OCI-LY3 (cell line): ENCODE data around the gene TRIM29.

Source experiments
- H2AFZ ChIP-seq: fragments of 200-600, 300-600 bp; shearing (Covaris generic); 2 replicates; pipeline ENCODE4 v1.6.0; 2014; ENCODE audit warnings: antibody characterized with exemption, low read depth, low read length
- H3K27ac ChIP-seq: fragments of 200-600, 300-600 bp; sonication (generic); 2 replicates; pipeline ENCODE4 v1.5.1; 2014; ENCODE audit warnings: mild to moderate bottlenecking, low read length, moderate library complexity, mixed read lengths
- H3K27me3 ChIP-seq: fragments of 200-600, 300-600 bp; sonication (generic); 2 replicates; pipeline ENCODE4 v1.6.1; 2014; ENCODE audit warnings: low read depth, low read length, mixed read lengths
- H3K36me3 ChIP-seq: fragments of 200-600, 300-600 bp; sonication (generic); replicated peaks from 2 replicates; pipeline ENCODE3; 2014; ENCODE audit warnings: low read depth, low read length, mixed read lengths
- H3K4me1 ChIP-seq: fragments of 300-600, 200-600 bp; sonication (generic); 2 replicates; pipeline ENCODE4 v1.6.1; 2014; ENCODE audit warnings: low read length, mixed read lengths
- H3K4me2 ChIP-seq: fragments of 200-600, 300-600 bp; sonication (generic); 2 replicates; pipeline ENCODE4 v1.6.1; 2014; ENCODE audit warnings: low read length, mixed read lengths
- H3K4me3 ChIP-seq: fragments of 300-600, 200-600 bp; sonication (generic); 2 replicates; pipeline ENCODE4 v1.5.1; 2014; ENCODE audit warnings: antibody characterized with exemption, mild to moderate bottlenecking, low read length, moderate library complexity
- H3K79me2 ChIP-seq: fragments of 300-600, 200-600 bp; shearing (Covaris generic); 2 replicates; pipeline ENCODE4 v1.6.1; 2014; ENCODE audit warnings: mild to moderate bottlenecking, low read length, mixed read lengths
- H3K9ac ChIP-seq: fragments of 300-600, 200-600 bp; shearing (Covaris generic); 2 replicates; pipeline ENCODE4 v1.6.0; 2014; ENCODE audit warnings: mild to moderate bottlenecking, low read length, moderate library complexity
- H3K9me3 ChIP-seq: fragments of 200-600, 300-600 bp; shearing (Covaris generic); 2 replicates; pipeline ENCODE4 v1.6.1; 2014; ENCODE audit warnings: low read length, mixed read lengths; ENCODE audit not compliant: insufficient read depth
- H4K20me1 ChIP-seq: fragments of 200-600, 300-600 bp; sonication (generic); 2 replicates; pipeline ENCODE4 v1.6.1; 2016; ENCODE audit warnings: low read length, mixed read lengths; ENCODE audit not compliant: insufficient read depth
- CTCF ChIP-seq: fragments of 200-600, 300-600 bp; sonication (generic); IDR thresholded peaks from 2 replicates; pipeline ENCODE4 v1.5.1; 2014; ENCODE audit warnings: antibody characterized with exemption, low read length, low read depth
- EZH2phosphoT487 ChIP-seq: fragments of 200-600 bp; shearing (Covaris generic); IDR thresholded peaks from 2 replicates; pipeline ENCODE4 v1.6.1; 2018; ENCODE audit warnings: antibody characterized with exemption, mixed run types, low read depth

Gene TRIM29

GRCh38 chr11:120079750-120080610, 57.9 kb downstream of the TRIM29 start:
- no peaks in the 10 kb centered on the region for H3K79me2 ChIP-seq
- TF ChIP-seq EZH2phosphoT487, result no peak
- peak; percentile 58 for TF ChIP-seq CTCF
- no peak overlapping the region for H3K27ac ChIP-seq
- H3K4me3 ChIP-seq, result no peak overlapping the region
- H4K20me1 ChIP-seq, result no peaks in the 10 kb centered on the region
- no peaks in the 10 kb centered on the region for H3K36me3 ChIP-seq
- H3K4me1 ChIP-seq, result no peaks in the 10 kb centered on the region
- H3K27me3 ChIP-seq, result peaks cover 32% of the 10 kb centered on the region
- H3K4me2 ChIP-seq, result no peak overlapping the region
- H2AFZ ChIP-seq, result no peak overlapping the region
- H3K9ac ChIP-seq, result no peak overlapping the region
- no peaks in the 10 kb centered on the region for H3K9me3 ChIP-seq

- no peak overlapping the region for H3K27ac ChIP-seq
- H3K4me3 ChIP-seq, result no peak overlapping the region
- no peaks in the 10 kb centered on the region for H3K9me3 ChIP-seq
- no peaks in the 10 kb centered on the region for H4K20me1 ChIP-seq
- H3K9ac ChIP-seq, result no peak overlapping the region
- H3K36me3 ChIP-seq, result no peaks in the 10 kb centered on the region
- H3K79me2 ChIP-seq, result no peaks in the 10 kb centered on the region
- H3K4me1 ChIP-seq, result no peaks in the 10 kb centered on the region
- H3K27me3 ChIP-seq, result peaks cover 32% of the 10 kb centered on the region
- no peak overlapping the region for H3K4me2 ChIP-seq
- TF ChIP-seq EZH2phosphoT487 (no peak), CTCF (no peak)
- no peak overlapping the region for H2AFZ ChIP-seq
Measured at GRCh38 chr11:120078397-120078796, 59.5 kb downstream of the TRIM29 start.

DNA sequence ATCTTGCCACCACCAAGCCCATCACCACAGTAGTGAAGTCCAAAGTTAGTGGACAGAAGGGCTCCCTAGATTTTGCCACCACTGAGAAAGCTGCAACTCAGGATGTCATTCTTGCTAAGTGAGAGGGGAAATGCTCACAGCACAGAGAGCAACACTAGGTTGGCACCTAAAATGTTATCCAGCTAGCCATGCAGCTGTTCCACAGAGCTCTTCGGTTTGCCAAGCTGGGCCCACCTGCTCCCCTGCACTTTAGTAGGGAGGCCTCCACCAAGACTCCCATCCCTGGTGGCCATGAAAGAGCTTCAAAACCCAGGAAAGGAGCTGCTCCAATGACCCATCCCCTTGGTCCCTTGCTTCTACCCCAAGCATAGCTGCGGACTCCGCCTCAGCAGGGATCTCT, 63.8 kb downstream of the TRIM29 start:
- Histone ChIP-seq H3K4me3 (no peak overlapping the region), H2AFZ (no peak overlapping the region), H4K20me1 (no peaks in the 10 kb centered on the region), H3K36me3 (no peaks in the 10 kb centered on the region), H3K9me3 (no peaks in the 10 kb centered on the region), H3K79me2 (no peaks in the 10 kb centered on the region), H3K4me2 (no peak overlapping the region), H3K27ac (no peak overlapping the region), H3K27me3 (peaks cover 25% of the 10 kb centered on the region), H3K9ac (no peak overlapping the region), H3K4me1 (no peaks in the 10 kb centered on the region)
- TF ChIP-seq CTCF (no peak), EZH2phosphoT487 (no peak)

GRCh38 chr11:120073196-120073595, 64.7 kb downstream of the TRIM29 start:
- no peaks in the 10 kb centered on the region for H3K9me3 ChIP-seq
- no peaks in the 10 kb centered on the region for H3K79me2 ChIP-seq
- H3K27me3 ChIP-seq, result peaks cover 17% of the 10 kb centered on the region
- H3K4me2 ChIP-seq, result no peak overlapping the region
- H4K20me1 ChIP-seq, result no peaks in the 10 kb centered on the region
- TF ChIP-seq EZH2phosphoT487 (no peak), CTCF (no peak)
- H3K9ac ChIP-seq, result no peak overlapping the region
- peaks cover 3% of the 10 kb centered on the region; the same call in 1 of the 2 replicates for H3K4me1 ChIP-seq
- H3K36me3 ChIP-seq, result no peaks in the 10 kb centered on the region
- H2AFZ ChIP-seq, result no peak overlapping the region
- no peak overlapping the region for H3K27ac ChIP-seq
- no peak overlapping the region for H3K4me3 ChIP-seq
